H9 (cell line): ENCODE data around the gene SIGLEC5. TPM values are rescaled to one million over a fixed set of nuclear protein-coding genes. Genes with fewer than 3 reads are reported as not detected.
A peak's percentile ranks its signal among the peaks of the same experiment; 100 is the strongest.

Experiments
- DNase-seq: peaks from one replicate; pipeline ENCODE4 v3.0.0-alpha.2; 2017
- H2AFZ ChIP-seq: one replicate; pipeline ENCODE4 v1.6.1; 2013; ENCODE audit warnings: mild to moderate bottlenecking, low read length, control low read depth, moderate library complexity
- H2AK5ac ChIP-seq: 2 replicates; pipeline ENCODE4 v1.6.1; 2013; ENCODE audit warnings: low read length, control low read depth, mixed read lengths; ENCODE audit not compliant: insufficient read length
- H2BK120ac ChIP-seq: one replicate; pipeline ENCODE4 v1.6.1; 2013; ENCODE audit warnings: low read depth, mild to moderate bottlenecking, low read length, control low read depth, inconsistent platforms; ENCODE audit not compliant: poor library complexity, severe bottlenecking
- H2BK12ac ChIP-seq: 2 replicates; pipeline ENCODE4 v1.6.1; 2013; ENCODE audit warnings: low read length, control low read depth, mixed read lengths, low read depth; ENCODE audit not compliant: insufficient read length
- H2BK15ac ChIP-seq: 2 replicates; pipeline ENCODE4 v1.6.1; 2013; ENCODE audit warnings: low read depth, low read length, control low read depth
- H2BK20ac ChIP-seq: one replicate; pipeline ENCODE4 v1.6.1; 2013; ENCODE audit warnings: low read depth, mild to moderate bottlenecking, low read length, control low read depth, inconsistent platforms; ENCODE audit not compliant: poor library complexity, severe bottlenecking
- H2BK5ac ChIP-seq: 2 replicates; pipeline ENCODE4 v1.6.1; 2013; ENCODE audit warnings: low read length, control low read depth, mixed read lengths; ENCODE audit not compliant: insufficient read length
- H3K14ac ChIP-seq: 2 replicates; pipeline ENCODE4 v1.6.1; 2013; ENCODE audit warnings: low read length, control low read depth; ENCODE audit not compliant: insufficient read depth
- H3K18ac ChIP-seq: 2 replicates; pipeline ENCODE4 v1.6.1; 2013; ENCODE audit warnings: low read depth, mild to moderate bottlenecking, mixed read lengths, low read length, control low read depth; ENCODE audit not compliant: insufficient read length
- H3K23ac ChIP-seq: 2 replicates; pipeline ENCODE4 v1.6.1; 2013; ENCODE audit warnings: low read length, control low read depth, mixed read lengths, low read depth; ENCODE audit not compliant: insufficient read length
- H3K23me2 ChIP-seq: 2 replicates; pipeline ENCODE4 v1.6.1; 2013; ENCODE audit warnings: low read depth, mild to moderate bottlenecking, mixed read lengths, low read length, control low read depth; ENCODE audit not compliant: insufficient read length, poor library complexity, severe bottlenecking
- H3K27ac ChIP-seq: 2 replicates; pipeline ENCODE4 v1.5.1; 2013; ENCODE audit warnings: low read length, control low read depth, mixed read lengths, low read depth; ENCODE audit not compliant: insufficient read length
- H3K27me3 ChIP-seq: 2 replicates; pipeline ENCODE4 v1.6.1; 2013; ENCODE audit warnings: low read length, control low read depth, inconsistent platforms; ENCODE audit not compliant: insufficient read depth
- H3K4ac ChIP-seq: 2 replicates; pipeline ENCODE4 v1.6.1; 2013; ENCODE audit warnings: low read depth, mild to moderate bottlenecking, control low read depth, inconsistent platforms, low read length, moderate library complexity
- H3K4me1 ChIP-seq: 2 replicates; pipeline ENCODE4 v1.6.1; 2013; ENCODE audit warnings: low read length, control low read depth, inconsistent platforms; ENCODE audit not compliant: insufficient read depth
- H3K4me2 ChIP-seq: 2 replicates; pipeline ENCODE4 v1.6.1; 2013; ENCODE audit warnings: low read length, control low read depth, mixed read lengths; ENCODE audit not compliant: insufficient read length, insufficient read depth
- H3K56ac ChIP-seq: 2 replicates; pipeline ENCODE4 v1.6.1; 2013; ENCODE audit warnings: low read depth, mild to moderate bottlenecking, mixed read lengths, low read length, control low read depth; ENCODE audit not compliant: insufficient read length
- H3K79me1 ChIP-seq: 2 replicates; pipeline ENCODE4 v1.6.1; 2013; ENCODE audit warnings: low read depth, mild to moderate bottlenecking, moderate library complexity, low read length, control low read depth, inconsistent platforms; ENCODE audit not compliant: insufficient read depth, poor library complexity, severe bottlenecking
- H3K79me2 ChIP-seq: 2 replicates; pipeline ENCODE4 v1.6.1; 2013; ENCODE audit warnings: low read length, control low read depth, inconsistent platforms; ENCODE audit not compliant: insufficient read depth
- H3K9ac ChIP-seq: 2 replicates; pipeline ENCODE4 v1.6.1; 2013; ENCODE audit warnings: low read length, control low read depth, mixed read lengths; ENCODE audit not compliant: insufficient read length; ENCODE audit errors: extremely low read depth
- H3K9me3 ChIP-seq: one replicate; pipeline ENCODE4 v1.6.1; 2013; ENCODE audit warnings: low read depth, low read length, inconsistent platforms; ENCODE audit not compliant: control insufficient read depth
- H3T11ph ChIP-seq: one replicate; pipeline ENCODE4 v1.6.1; 2013; ENCODE audit warnings: mild to moderate bottlenecking, low read length, control low read depth, inconsistent platforms
- H4K20me1 ChIP-seq: one replicate; pipeline ENCODE4 v1.6.1; 2013; ENCODE audit not compliant: control insufficient read depth, insufficient read length, insufficient read depth
- H4K5ac ChIP-seq: 2 replicates; pipeline ENCODE4 v1.6.1; 2013; ENCODE audit warnings: low read depth, mild to moderate bottlenecking, mixed read lengths, low read length, control low read depth; ENCODE audit not compliant: insufficient read length
- H4K8ac ChIP-seq: replicated peaks from 2 replicates; pipeline ENCODE4 v1.6.1; 2013; ENCODE audit warnings: low read length, control low read depth, mixed read lengths, low read depth; ENCODE audit not compliant: insufficient read length
- H4K91ac ChIP-seq: 2 replicates; pipeline ENCODE4 v1.6.1; 2013; ENCODE audit warnings: low read depth, mild to moderate bottlenecking, moderate library complexity, mixed read lengths, low read length, control low read depth; ENCODE audit not compliant: insufficient read length
- H3K27ac Mint-ChIP-seq, 3 experiments: 2 replicates in 2 of 3; 3 replicates in 1 of 3; pipeline ENCODE4 v1.8.0; 2020 to 2021; ENCODE audit warnings: mixed read lengths in 3 of 3, mild to moderate bottlenecking in 1 of 3, moderate library complexity in 1 of 3
- H3K27me3 Mint-ChIP-seq: 2 replicates; pipeline ENCODE4 v1.8.0; 2021; ENCODE audit warnings: low read depth, mild to moderate bottlenecking, moderate library complexity, mixed read lengths
- H3K36me3 Mint-ChIP-seq, 3 experiments: 2 replicates in 2 of 3; 3 replicates in 1 of 3; pipeline ENCODE4 v1.8.0; 2020 to 2021; ENCODE audit warnings: low read depth in 3 of 3, mixed read lengths in 3 of 3; ENCODE audit not compliant: insufficient read depth in 1 of 3
- H3K4me1 Mint-ChIP-seq, 2 experiments: 2 replicates each; pipeline ENCODE4 v1.8.0; 2020; ENCODE audit warnings: mixed read lengths in 2 of 2
- H3K4me3 Mint-ChIP-seq, 2 experiments: 2 replicates in 1 of 2; 3 replicates in 1 of 2; pipeline ENCODE4 v1.8.0; 2020 to 2021; ENCODE audit warnings: mild to moderate bottlenecking in 2 of 2, mixed read lengths in 2 of 2, moderate library complexity in 1 of 2
- H3K9me3 Mint-ChIP-seq, 2 experiments: 2 replicates in 1 of 2; 3 replicates in 1 of 2; pipeline ENCODE4 v1.8.0; 2020; ENCODE audit warnings: mild to moderate bottlenecking in 2 of 2, mixed read lengths in 2 of 2, moderate library complexity in 1 of 2
- CTCF ChIP-seq: fragments of 200-600 bp; sonication (generic); conservative IDR thresholded peaks from 3 replicates; pipeline ENCODE4 v1.8.0; 2021; ENCODE audit warnings: antibody characterized with exemption, mild to moderate bottlenecking
- WGBS: extraction: QIAGEN DNeasy Blood & Tissue Kit; methylation state at CpG from one replicate; pipeline ENCODE4 v1.1.7; 2013; ENCODE audit warnings: missing lambda C conversion rate, low lambda C conversion rate, mixed read lengths; ENCODE audit not compliant: insufficient read length; ENCODE audit errors: extremely low coverage; 5-methylcytosine and 5-hydroxymethylcytosine counted together
- total RNA-seq: library from RNA; stranded (reverse); gene quantifications from 2 replicates; pipeline ENCODE4 v1.2.1, GENCODE V29; 2021

SIGLEC5 gene
- total RNA-seq, 1 experiment from 2014 or later, result not detected

DNA sequence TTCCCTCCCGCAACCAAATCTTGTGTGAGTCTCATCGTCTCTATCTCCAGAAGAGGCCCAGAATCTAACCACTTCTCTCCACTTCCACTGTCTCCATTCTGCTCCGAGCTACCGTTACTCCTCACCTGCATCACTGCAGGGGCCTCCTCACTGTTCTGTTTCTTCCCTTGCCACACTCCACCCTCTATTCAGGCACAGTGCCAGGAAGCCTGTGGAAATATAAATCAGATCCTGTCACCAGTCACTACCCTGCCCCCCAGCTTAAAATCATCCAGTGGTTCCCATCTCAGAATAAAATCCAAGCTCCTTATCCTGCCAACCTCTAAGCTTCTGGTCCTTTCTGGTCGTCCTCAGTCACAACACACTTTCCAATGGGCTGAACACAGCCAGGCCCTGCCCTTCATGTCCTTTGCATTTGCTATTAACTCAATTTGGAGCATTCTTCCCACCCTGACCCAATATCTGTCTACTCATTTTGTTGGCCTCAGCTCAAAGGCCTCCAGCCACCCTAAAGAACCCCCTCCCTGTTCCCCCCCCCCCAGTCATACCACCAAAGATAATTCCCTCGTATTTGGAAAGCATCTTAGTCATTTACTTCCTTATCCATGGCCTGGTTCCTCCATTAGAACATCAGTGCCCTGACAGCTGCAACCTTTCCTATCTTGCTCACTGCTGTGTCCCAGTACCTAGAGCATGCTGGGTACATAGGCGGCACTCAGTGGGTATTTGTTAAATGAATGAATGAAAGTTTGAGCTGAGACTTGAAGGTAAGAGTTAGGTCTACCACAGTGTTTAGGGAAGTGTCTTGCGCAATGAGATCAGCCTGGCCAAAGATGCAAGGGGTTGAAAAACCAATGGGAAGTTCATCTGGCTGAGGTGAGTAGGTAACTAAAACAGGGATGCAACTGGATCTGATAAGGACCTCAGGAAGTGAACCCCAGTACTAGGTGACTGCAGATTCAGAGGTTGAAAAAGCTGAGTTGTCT, 34.7 kb downstream of the SIGLEC5 start:
- no peak overlapping the region for H3K14ac ChIP-seq
- Mint-ChIP-seq H3K27me3 (peaks cover 11% of the 10 kb centered on the region), H3K36me3 (peaks cover 0 to 4% (median 0%) of the 10 kb centered on the region in 3 experiments; a peak in 2 of 7 replicates), H3K9me3 (peaks cover 33 to 37% of the 10 kb centered on the region in 2 experiments), H3K4me3 (peak overlapping the region; percentile 84 to 91), H3K27ac (no peak overlapping the region), H3K4me1 (peaks cover 15% of the 10 kb centered on the region in 2 experiments)
- WGBS, result no CpG with 5 or more reads among the region's 8 CpGs
- H3K18ac ChIP-seq, result no peak overlapping the region
- no peak overlapping the region for H4K91ac ChIP-seq
- peak overlapping the region; percentile 83 for H3K4me2 ChIP-seq
- H3K9ac ChIP-seq, result no peak overlapping the region
- no peak overlapping the region for H2BK12ac ChIP-seq
- H3K27ac ChIP-seq, result no peak overlapping the region
- H2BK15ac ChIP-seq, result no peak overlapping the region
- no peaks in the 10 kb centered on the region for H3K79me1 ChIP-seq
- H3K23me2 ChIP-seq, result peaks cover 10% of the 10 kb centered on the region
- DNase-seq, result no peak
- no peak overlapping the region for H2BK20ac ChIP-seq
- no peaks in the 10 kb centered on the region for H4K20me1 ChIP-seq
- H2AK5ac ChIP-seq, result no peak overlapping the region
- no peak overlapping the region for H2BK120ac ChIP-seq
- TF ChIP-seq CTCF, result no peak
- no peak overlapping the region for H4K5ac ChIP-seq
- H3K79me2 ChIP-seq, result no peaks in the 10 kb centered on the region
- no peaks in the 10 kb centered on the region; the same call in 1 of the 2 replicates for H3K4me1 ChIP-seq
- no peak overlapping the region for H2BK5ac ChIP-seq
- H3T11ph ChIP-seq, result no peak overlapping the region
- no peaks in the 10 kb centered on the region for H3K27me3 ChIP-seq
- no peak overlapping the region for H3K23ac ChIP-seq
- H3K9me3 ChIP-seq, result no peaks in the 10 kb centered on the region
- H2AFZ ChIP-seq, result no peak overlapping the region
- H4K8ac ChIP-seq, result no peak overlapping the region
- no peak overlapping the region for H3K56ac ChIP-seq
- H3K4ac ChIP-seq, result no peak overlapping the region
